D721Med (cell line): ENCODE results near the gene GMDS.

Experiments
- DNase-seq: peaks from one replicate; pipeline ENCODE4 v3.0.0; 2011; ENCODE audit warnings: low spot score; ENCODE audit not compliant: insufficient read length
- FAIRE-seq: peaks from 2 replicates; lab custom pipeline; 2011; peaks lifted over from hg19 to GRCh38; lab: Jason Lieb, UNC
- TF ChIP-seq, protein P1 (sequence below): IDR thresholded peaks from 2 replicates; pipeline ENCODE4 v1.5.1; 2012; ENCODE audit warnings: mild to moderate bottlenecking, control low read depth; ENCODE audit not compliant: insufficient read depth; ENCODE audit errors: missing control alignments

Gene GMDS

DNA sequence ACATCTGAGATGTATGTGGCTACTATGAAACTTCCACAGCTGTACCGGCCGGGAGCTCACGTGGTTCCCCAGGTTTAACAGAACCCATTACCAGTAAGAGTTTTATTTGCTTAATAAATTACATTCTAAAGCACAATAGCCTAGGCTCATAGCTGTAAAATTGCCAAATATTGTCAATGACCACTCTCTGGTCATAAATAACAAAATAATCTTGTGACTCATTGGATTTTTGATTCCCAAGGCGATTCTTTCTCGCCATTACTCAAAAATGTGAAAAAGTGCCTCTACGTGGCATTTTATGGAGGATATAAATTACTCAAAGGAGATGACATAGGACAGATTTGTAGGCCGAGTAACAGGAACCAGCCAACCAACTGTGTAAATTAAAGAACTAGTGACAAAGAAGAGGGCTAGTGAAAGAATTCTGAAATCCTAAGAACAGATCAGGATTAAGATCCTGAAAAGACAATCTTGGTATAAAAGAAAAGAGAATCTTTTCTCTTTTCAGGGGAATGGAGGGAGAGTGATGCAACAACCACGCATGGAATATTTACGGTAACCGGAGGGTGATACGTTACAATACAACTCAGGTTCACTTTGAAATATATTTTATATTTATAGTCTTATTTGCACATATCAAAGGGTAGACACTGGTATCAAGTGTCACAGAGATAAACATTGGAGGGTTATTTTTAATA, 436.0 kb downstream of the GMDS start:
- TF ChIP-seq, protein P1, sequence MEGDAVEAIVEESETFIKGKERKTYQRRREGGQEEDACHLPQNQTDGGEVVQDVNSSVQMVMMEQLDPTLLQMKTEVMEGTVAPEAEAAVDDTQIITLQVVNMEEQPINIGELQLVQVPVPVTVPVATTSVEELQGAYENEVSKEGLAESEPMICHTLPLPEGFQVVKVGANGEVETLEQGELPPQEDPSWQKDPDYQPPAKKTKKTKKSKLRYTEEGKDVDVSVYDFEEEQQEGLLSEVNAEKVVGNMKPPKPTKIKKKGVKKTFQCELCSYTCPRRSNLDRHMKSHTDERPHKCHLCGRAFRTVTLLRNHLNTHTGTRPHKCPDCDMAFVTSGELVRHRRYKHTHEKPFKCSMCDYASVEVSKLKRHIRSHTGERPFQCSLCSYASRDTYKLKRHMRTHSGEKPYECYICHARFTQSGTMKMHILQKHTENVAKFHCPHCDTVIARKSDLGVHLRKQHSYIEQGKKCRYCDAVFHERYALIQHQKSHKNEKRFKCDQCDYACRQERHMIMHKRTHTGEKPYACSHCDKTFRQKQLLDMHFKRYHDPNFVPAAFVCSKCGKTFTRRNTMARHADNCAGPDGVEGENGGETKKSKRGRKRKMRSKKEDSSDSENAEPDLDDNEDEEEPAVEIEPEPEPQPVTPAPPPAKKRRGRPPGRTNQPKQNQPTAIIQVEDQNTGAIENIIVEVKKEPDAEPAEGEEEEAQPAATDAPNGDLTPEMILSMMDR, result no peak
- no peak for FAIRE-seq

DNA sequence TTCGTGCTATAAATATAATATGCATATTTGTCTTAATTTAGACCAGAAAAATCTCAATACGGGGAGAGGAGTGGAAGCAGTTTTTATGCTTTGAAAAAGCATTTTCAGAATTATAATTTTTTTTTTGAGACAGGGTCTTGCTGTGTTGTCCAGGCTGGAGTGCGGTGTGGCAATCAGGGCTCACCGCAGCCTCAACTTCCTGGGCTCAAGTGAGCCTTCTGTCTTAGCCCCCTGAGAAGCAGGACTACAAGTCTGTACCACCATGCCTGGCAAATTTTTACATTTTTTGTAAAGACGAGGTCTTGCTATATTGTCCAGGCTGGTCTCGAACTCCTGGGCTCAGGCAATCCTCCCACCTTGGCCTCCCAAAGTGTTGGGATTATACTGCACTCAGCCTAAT, 438.5 kb downstream of the GMDS start:
- TF ChIP-seq, protein P1, result no peak
- DNase-seq, result no peak
- FAIRE-seq, result no peak

More for the DNA sequence above, 436.0 kb downstream of the GMDS start:
- DNase-seq, result no peak

DNA sequence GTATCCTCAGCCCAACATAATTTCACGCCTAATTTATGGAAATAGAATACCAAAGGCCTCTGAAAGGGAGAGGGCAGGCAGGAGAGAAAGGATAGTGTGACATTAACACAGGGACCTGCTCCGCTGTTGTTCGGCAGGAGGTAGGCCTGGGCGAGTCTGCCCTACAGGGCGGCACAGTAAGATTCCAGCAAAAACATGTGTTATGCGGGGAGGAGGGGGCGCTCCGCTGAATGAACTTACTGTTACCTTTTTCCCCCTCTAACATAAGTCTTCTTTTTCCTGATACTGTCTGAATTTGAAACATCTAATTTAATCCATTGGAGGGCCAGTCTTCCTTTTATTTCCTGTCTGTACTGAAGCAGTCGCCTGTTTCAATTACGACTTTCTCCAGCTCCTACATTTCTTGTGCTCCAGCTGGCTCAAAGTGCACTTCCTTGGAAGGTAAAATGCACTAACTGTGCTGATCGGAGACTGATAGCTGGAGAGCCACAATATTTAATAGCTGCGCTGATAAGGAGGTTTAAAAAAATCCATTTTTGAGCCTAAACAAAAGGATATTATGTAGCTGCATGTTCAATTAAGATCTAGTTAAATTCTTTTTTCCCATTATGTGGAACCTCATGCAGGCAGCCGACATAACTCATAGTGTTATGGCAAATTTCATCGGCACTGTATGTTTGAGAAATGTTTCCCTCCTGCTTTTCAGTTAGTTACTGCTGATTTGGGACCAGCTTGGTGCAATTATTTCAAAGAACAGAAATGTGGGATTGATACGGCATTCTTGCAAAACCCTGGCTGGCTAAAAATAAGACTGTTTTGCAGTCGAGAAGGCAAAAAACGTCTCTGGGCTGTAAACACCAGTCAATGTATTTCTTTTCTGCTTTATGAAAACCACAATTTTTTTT, 442.7 kb downstream of the GMDS start:
- DNase-seq, result no peak
- TF ChIP-seq, protein P1, result no peak
- no peak for FAIRE-seq

DNA sequence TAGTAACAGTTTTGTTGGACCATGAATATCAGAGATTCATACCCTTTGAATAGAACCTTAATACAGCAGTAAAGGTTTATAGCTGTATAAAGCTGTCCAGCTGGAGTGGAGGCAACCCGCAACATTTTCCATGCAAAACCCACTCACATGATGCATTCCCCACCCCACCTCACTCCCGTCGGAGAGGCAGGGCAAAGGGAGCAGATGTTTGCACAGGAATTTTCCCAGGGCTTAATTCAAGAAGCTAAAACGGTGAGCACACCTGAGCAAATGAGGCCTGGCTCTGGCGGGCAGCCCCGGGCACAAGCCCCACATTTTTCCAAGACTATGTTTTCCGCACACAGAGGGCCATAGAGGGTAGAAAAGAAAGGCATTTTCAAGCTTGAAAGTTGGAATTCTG, 444.0 kb downstream of the GMDS start:
- FAIRE-seq, result no peak
- TF ChIP-seq, protein P1, result no peak
- DNase-seq, result no peak

DNA sequence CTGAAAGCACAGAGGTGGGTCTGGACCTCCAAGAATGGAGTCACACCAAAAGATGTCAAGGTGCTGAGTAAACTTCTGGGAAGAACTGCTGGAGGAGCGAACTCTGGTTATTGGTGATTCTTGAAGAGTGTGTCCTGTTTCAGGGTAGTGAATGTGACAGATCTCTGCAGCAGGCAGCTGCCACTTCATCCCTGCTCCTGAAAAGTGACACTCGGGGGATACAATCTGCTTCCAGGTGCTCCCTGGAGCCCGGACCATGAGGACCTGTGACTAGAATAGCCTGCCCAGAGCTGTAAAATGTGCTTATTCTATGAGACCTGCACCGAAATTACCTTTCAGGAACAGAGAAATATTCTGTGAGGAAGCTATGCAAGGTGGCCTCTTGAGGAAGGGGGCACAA, 444.6 kb downstream of the GMDS start:
- DNase-seq (no peak), FAIRE-seq (no peak)
- TF ChIP-seq, protein P1, result no peak

DNA sequence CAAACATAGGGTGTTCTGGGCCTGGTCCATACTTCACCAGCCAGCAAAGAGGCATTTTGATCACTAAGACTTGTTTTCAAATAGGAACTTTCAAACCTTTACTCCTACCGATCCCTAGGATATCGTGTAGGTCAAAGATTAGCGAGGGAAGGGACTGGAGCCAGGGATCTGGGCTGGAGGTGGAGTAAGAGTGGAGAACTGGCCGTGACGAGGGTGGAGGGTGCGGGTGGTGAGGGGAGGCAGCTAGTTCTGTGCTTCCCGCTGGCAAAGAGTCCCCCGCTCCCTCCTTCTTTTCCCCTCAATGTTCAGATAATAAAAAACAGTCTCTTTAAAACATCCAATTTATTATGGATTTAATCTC, 446.5 kb downstream of the GMDS start:
- TF ChIP-seq, protein P1, result no peak
- DNase-seq, result no peak
- no peak for FAIRE-seq
